Fibroblast of gingiva (primary cell): Measurements from ENCODE around the gene UBE2G1.
"Not testable (repeated sequence)": the region's sequence is repeated elsewhere in the genome, so short reads cannot be mapped to it uniquely, and the experiment has no call there.

Experiments
- DNase-seq: peaks from one replicate; pipeline ENCODE4 v3.0.0-alpha.2; 2011; ENCODE audit warnings: low read depth

Gene UBE2G1

DNA sequence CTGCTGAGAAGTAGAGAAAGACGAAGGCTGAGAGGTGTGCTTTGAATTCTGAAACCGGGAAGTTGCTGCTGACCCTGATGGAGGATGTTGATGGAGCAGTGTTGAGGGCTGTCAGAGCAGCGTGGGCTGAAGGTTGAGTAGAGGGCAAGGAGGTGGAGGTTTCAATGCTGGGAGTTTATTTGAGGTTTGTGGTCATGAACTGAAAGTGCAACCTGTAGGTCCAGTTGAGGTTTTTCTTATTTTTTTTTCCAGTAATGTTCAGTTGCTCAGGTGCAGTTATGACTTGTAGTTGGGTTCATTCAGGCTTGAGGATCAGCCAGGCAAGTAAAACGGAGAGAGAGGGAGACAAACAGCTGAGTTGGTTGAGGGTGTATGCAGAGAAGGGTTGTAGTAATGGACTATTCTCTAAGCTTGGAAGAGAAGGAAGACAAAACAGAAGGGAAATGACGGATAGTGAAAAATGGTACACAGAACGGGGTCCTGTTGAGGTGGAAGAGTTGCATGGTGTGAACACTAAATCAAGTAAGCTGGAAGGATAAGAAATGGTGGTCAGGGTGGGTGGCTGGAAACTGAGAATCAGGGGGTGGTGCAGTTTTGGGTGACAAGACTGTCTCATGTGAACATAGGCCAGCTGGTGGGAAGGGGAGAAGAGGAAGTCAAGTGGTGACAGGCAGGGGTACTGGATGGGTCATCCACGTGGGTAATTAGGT, 8.7 kb upstream of the UBE2G1 start:
- no peak for DNase-seq

DNA sequence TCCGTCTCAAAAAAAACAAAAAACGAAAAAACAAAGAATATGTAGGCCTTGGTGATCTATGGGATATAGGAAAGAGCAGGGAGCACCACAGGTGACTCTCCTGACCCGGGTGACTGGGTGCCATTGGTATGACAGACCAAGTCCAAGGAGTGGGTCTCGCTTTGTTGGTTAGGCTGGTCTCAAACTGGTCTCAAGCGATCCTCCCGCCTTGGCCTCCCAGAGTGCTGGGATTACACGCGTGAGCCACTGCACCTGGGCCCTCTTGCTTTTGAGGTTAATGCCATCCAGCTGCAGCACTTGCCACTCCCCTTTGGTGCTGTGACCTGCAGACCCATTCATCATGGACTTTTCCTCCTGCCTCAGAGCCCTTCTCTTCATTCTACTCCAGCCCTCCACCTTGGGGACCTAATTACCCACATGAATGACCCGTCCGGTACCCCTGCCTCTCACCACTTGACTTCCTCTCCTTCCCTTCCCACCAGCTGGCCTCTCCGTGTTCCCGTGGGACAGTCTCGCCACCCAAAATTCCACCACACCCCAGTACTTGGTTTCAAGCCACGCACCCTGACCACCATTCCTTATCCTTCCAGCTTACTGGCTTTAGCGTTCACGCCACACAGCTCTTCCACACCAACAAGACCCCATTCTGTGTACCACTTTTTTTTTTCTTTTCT, 3.2 kb upstream of the UBE2G1 start:
- DNase-seq: no peak

DNA sequence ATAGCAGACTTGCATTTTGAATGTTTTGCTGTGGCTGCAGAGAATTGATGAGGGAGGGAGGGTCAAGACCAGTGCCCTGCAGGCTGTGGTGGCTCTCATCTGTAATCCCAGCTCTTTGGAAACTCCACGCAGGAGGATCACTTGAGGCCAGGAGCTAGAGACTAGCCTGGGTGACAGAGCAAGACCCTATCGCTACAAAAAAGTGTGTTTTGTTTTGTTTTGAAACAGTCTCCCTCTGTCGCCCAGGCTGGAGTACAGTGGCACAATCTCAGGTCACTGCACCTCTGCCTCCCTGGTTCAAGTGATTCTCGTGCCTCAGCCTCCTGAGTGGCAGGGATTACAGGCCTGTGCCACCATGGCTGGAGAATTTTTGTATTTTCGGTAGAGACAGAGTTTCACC, 1.9 kb upstream of the UBE2G1 start:
- no peak for DNase-seq

DNA sequence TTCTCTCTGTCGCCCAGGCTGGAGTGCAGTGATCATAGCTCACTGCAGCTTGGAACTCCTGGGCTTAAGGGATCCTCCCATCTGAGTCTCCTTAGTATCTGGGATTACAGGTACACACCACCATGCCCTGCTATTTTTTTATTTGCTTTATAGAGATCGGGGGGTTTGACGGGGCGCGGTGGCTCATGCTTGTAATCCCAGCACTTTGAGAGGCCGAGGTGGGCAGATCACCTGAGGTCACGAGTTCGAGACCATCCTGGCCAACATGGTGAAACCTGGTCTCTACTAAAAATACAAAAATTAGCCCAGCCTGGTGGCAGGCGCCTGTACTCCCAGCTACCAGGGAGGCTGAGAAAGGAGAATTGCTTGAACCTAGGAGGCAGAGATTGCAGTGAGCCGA, 702 bp upstream of the UBE2G1 start:
- not testable (repeated sequence) for DNase-seq

DNA sequence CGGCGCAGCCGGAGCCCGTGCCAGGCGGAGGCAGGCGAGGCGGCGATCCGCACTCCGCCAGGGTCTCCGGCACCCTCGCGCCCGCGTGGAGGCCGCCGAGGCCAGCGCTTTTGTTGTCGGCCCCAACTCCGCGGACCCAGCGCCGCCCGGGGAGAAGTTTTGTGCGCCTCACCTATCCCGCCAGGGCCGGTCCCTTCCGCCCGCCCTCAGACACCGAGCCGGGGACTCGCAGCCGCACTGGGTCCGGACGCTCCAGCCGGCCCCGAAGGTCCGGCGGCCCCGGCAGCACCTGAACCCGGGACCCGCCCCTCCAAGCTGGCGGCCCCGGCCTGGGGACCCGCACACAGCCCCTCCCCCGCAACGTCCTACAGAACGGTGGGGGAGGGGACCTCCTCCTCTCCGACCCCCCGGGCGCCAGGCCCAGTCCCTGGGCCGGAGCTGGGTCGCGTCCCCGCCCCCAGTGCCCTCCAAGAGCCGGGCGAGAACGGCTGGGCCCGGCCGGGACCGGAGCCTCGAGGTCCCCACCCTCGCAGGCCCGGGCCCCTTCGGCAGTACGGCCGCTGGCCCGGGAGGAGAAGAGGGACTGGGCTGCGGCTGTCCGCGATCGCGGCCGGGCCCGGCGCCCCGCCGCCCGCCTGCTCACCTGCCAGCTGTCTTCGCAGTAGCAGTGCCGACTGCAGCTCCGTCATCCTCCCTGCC, 698 bp downstream of the UBE2G1 start:
- DNase-seq: no peak

DNA sequence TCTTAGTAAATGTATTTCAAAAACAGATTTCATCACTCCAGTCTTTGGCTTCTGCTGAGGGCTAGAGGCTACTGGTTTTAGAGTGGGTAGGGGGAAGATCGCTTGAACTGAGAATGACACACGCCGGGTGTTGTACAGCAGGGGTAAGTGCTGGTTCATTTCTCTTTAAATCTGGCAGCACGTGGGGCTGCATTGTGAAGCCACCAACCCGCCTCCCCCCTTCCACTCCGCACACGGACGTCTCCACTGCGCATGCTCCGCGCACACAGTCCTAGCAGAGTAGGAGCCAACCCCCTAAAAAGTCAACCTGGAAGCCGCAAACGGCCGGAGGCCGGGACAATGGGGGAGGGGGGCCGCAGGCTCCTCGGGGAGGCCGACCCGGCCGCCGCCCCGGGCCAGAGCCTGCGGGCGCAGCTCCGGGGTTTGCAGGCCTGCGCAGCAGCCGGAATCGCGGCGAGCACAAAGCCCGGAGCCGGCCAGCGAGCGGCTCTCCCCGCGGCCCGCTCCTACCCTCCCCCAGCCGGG, 1.3 kb downstream of the UBE2G1 start:
- peak; percentile 87 for DNase-seq

DNA sequence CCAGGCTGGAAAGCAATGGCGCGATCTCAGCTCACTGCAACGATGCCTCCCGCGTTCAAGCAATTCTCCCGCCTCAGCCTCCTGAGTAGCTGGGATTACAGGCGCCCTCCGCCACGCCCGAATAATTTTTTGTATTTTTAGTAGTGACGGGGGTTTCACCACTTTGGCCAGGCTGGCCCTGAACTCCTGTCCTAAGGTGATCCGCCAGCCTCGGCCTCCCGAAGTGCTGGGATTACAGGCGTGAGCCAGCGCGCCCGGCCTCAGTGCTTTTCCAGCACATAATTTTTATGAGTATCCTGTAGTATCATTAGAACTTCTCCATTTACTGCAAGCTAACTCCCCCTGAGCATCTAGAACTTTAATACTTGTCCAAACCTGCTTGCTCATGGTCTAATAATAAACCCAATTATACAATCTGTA, 1.8 kb downstream of the UBE2G1 start:
- no peak for DNase-seq

DNA sequence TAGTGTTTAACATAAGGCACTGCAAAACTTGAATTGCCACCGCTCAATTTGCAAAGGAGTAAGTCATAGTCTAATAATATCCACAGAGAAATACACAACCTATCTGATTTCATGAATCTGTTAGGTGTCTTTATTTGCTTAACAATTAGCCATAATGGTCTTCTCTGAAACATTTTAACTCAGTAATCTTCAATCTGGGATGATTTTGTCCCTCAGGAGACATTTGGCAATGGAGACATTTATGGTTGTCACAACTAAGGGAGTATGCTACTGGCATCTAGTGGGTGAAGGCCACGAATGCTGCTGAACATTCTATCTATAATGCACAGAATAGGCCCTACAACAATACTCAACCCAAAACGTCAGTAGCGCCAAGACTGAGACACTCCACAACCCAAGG, 4.3 kb downstream of the UBE2G1 start:
- DNase-seq: peak; percentile 24

DNA sequence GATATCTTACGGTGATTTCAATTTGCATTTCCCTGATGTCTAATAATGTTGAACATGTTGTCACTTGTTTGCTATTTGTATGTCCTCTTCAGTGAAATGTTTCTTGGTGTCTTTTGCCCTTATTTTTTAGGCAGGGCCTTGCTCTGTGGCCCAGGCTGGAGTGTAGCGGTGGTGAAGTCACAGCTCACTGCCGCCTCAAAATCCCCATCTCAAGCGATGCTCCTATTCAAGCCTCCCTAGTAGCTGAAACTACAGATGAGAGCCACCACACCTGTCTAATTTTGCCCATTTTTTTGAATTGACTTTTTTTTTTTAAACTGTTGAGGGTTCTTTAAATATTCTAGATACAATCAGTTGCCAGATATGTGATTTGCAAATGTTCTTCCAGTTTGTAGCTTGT, 8.3 kb downstream of the UBE2G1 start:
- DNase-seq: no peak

DNA sequence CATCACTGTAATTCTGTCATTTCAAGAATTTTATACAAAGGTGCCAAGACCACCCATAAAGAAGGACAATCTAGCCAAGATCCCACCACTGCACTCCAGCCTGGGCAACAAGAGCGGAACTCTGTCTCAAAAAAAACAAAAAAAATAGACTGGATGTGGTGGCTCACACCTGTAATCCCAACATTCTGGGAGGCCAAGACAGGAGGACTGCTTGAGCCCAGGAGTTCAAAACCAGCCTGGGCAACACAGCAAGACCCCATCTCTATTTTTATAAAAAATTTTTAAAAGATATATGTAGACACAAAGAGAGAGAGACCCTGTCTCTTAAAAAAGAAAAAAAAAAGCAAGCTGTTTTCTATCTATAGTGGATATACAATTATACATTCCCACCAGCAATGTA, 8.8 kb downstream of the UBE2G1 start:
- no peak for DNase-seq

DNA sequence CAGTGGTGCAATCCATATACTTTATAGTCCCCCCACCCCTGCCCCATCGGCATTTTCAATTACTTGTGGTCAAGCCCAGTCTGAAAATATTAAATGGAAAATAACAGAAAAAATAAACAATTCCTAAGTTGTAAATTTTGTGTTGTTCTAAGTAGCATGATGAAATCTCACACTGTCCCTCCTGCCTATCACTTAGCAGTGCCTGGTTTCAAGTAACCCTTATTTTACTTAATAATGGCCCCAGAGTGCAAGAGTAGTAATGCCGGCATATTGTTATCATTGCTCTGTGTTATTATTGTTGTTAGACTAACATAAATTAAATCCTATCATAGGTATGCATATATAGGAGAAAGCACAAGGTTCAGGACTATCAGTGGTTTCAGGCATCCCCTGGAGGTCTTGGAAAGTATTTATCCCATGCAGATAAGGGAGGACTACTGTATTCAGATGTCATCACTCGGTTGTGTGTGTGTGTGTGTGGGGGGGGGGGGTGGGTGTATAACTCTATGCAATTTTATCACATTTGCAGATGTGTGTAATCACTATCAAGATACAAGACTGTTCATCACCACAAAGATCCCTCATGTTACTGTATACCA, 9.3 kb downstream of the UBE2G1 start:
- DNase-seq: no peak

DNA sequence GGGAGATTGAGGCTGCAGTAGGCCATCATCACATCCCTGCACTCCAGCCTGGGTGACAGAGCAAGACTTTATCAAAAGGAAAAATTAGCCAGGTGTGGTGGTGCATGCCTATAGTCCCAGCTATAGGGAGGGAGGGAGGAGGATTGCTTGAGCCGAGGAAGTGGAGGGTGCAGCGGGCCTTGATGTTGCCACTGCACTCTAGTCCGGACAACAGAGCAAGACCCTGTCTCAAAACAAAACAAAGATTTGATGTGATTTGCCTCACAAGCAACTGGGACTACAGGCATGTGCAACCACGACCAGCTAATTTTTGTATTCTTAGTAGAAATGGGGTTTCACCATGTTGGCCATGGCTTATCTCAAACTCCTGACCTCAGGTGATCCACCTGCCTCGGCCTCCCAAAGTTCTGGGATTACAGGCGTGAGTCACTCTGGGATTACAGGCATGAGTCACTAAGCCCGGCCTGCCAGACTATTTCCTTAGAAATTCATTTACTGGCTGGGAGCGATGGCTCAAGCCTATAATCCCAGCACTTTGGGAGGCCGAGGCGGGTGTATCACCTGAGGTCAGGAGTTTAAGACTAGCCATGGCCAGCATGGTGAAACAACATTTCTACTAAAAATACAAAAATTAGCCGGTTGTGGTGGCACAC, 11.5 kb downstream of the UBE2G1 start:
- no peak for DNase-seq

DNA sequence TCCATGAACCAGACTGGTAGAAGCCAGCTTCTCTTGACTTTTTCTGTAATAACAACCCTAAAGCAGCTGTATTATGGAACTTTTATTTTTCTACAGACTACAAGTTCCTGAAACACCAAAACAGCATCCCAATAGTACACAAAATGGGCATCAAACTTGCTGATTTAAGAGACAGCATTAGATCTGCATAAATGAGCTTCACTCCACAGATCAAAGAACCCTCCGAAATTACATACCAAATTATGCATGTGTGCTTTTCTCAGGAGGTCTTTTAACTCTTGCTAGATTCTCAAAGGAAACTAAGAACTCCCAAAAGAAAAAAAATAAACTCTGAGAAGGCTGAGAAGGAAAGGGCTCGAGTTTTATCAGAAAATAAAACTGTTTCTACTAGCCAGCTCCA, 12.3 kb downstream of the UBE2G1 start:
- no peak for DNase-seq

DNA sequence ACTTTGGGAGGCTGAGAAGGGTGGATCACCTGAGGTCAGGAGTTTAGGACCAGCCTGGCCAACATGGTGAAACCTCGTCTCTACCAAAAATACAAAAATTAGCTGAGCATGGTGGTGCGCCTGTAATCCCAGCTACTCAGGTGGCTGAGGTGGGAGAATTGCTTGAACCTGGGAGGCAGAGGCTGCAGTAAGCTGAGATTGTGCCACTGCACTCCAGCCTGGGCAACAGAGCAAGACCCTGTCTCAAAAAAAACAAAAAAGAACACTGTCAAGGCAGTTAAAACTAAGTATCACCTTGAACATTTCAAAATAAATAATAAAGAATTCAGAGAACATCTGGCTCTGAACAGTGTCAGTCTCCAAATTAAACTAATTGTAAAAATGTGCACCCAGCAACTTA, 16.3 kb downstream of the UBE2G1 start:
- not testable (repeated sequence) for DNase-seq

DNA sequence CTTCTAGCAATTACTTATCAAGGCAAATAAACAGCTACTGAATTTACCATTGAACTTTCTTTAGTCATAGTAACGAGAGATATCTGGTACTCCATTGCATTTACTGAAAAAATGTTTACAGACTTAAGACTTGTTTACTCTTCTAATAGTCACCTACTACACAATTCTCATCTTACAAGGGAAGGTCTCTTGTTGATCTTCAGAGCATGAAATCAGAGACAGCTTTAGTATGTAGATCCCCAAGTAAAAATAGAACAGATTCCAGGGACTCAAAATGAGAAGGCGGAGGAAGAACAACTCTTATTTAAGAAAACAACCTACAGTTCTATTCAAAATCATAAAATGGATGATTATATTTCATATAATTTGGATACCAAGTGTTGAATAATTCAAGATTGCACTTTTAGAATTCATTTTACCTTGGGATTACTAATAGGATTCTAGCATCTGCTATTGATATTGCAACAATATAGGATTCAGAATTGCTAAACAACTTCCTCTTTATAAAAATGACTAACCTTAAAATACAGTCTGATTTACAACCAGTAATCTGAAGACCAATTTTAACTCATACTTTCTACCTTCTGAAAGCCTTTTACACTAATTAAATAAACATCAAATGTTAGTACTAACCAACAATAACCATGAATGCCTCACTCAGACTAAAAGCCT, 20.8 kb downstream of the UBE2G1 start:
- DNase-seq: no peak

DNA sequence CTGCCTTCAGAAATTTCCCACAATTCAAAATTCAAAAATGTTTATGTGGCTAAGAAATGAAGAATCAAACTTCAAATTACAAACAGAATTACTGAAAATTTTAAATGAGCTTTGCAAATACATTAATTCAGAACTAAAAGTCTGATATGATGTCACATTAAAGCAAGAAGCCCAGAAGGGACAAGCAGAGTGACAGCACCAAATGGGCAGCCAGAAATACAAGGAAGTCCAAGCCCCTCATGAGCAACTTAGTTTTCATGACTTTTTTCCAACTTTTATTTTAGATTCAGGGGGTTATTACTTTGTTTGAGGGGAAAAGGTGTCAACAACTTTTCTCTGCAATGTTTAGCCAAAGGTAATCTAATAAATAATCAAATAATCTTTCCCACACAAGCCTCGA, 21.5 kb downstream of the UBE2G1 start:
- DNase-seq: no peak

DNA sequence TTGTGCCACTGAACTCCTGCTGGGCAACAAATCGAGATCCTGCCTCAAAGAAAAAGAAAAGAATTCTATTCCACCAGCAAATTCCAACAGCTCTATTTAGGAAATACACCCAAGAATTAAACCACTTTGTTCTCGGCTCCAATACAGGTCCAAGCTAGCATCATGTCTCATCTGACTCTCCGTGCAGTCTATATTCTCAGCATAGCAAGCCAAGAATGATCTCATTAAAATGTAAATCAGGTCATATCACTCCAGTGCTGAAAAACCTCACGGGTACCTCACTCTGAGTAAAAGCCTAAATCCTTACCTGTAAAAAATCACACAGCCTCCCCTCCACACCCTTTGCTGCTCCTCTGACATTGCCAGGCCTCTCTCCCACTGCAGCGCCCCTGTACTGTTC, 23.9 kb downstream of the UBE2G1 start:
- no peak for DNase-seq

DNA sequence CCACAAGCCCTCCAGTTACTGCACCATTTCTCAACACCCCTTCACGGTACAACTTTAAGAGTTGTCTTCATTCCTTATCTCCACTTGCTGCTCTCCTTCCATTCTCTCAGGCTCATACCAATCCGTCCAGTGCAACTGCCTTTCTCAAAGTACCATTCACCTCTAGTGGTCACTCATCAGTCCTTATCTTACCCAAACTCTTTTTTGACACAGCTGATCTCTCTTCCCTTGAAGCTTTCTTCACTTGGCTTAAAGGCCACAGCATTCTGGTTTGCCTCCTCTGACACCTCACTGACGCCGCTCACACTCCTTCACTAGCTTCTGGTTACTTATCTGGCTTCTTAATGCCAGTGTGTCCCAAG, 24.9 kb downstream of the UBE2G1 start:
- DNase-seq: no peak

DNA sequence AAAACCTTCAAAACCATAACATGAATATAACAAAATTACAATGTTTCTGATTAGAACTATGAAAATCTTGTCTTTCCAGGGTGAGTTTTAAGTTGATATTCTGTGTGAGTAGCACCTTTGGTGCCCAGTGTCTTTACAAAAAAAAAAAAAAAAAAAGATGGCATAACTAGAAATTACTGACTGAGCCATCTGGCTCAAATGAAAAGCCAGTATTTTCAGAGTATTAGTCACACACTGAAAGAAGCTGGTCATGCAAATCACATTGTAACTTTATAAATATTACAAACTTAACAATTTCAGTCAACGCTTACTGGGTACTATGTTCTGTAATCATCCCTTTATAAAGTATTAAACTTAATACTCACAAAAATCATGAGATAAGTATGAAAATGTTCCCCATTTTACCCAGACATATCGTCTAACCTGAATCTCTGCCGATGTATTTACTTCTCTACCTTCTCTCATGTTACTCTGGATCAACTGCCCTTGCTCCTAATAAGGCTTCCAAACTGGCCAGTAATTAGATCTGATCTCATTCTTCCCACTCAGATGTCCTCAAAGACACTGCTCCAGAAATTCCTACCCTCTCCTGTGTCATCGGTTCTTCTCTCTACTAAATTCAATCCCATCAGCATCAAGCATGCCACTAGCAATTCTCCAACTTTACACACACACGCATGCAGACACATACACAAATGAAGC, 25.4 kb downstream of the UBE2G1 start:
- peak; percentile 54 for DNase-seq

DNA sequence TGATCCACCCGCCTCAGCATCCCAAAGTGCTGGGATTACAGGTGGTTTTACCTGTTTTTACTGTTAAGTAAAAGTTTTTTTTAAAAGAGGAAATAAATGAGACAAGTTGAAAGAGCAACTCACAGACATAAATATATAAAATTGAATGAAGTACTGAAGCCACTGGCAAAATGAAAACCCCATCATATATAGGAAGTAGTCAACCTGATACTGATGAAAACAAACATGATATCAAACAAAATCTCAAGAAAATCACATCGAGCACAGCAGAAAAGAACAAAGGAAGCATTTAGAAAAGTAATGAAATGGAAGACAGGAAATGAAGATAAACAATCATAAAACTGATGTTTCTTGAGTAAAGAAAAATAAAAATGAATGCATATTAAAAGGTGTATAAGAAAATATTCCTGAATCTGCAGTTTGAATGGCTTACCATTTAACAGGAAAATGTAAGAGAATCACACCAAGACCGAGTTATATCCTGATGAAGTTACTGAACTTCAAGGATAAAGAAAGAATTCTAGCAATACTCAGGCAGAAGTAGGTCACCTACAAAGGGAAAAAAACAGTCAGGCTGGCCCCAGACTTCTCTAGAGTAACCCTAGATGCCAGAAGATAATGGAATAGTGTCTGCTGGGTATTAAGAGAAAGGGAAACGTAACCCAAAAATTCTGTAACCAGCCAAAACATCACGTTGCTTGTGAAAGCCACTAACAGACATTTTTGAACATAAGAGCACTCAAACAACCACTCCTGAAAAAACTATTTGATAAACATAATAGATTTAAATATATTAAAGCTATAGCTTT, 31.5 kb downstream of the UBE2G1 start:
- no peak for DNase-seq
